ENCODE results near the gene OSBPL10. TPM values are rescaled to one million over a fixed set of nuclear protein-coding genes. Genes with fewer than 3 reads are reported as not detected.
"Not testable (repeated sequence)": the region's sequence is repeated elsewhere in the genome, so short reads cannot be mapped to it uniquely, and the experiment has no call there.

Gene OSBPL10
- total and polyA plus RNA-seq, 8 donors, result 1.8 to 37.7 (median 5.9) TPM

- peaks cover 0 to 21% (median 8%) of the 10 kb centered on the region in 4 donors for H3K9me3 ChIP-seq
- intact Hi-C loops (cut with DNase I; ENCODE audit: low total_unique reads), result no loop called here
- TF ChIP-seq POLR2AphosphoS5 (IDR thresholded peaks at IDR 0.05) (no peak), EP300 (IDR thresholded peaks at IDR 0.05) (no peak), POLR2A (IDR thresholded peaks at IDR 0.05) (no peak)
- TF ChIP-seq, protein P1, sequence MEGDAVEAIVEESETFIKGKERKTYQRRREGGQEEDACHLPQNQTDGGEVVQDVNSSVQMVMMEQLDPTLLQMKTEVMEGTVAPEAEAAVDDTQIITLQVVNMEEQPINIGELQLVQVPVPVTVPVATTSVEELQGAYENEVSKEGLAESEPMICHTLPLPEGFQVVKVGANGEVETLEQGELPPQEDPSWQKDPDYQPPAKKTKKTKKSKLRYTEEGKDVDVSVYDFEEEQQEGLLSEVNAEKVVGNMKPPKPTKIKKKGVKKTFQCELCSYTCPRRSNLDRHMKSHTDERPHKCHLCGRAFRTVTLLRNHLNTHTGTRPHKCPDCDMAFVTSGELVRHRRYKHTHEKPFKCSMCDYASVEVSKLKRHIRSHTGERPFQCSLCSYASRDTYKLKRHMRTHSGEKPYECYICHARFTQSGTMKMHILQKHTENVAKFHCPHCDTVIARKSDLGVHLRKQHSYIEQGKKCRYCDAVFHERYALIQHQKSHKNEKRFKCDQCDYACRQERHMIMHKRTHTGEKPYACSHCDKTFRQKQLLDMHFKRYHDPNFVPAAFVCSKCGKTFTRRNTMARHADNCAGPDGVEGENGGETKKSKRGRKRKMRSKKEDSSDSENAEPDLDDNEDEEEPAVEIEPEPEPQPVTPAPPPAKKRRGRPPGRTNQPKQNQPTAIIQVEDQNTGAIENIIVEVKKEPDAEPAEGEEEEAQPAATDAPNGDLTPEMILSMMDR (IDR thresholded peaks at IDR 0.05), result no peak
- no peak for DNase-seq
- H3K4me1 ChIP-seq, result no peaks in the 10 kb centered on the region
- H3K27me3 ChIP-seq, result no peaks in the 10 kb centered on the region
- no peak overlapping the region for H3K4me3 ChIP-seq
- no peak overlapping the region for H3K27ac ChIP-seq
- 48 to 78% (median 64%) methylated on average over 1 of the region's 1 CpG for WGBS, 5 donors
- no peaks in the 10 kb centered on the region for H3K36me3 ChIP-seq
Observed at GRCh38 chr3:31996195-31996594, 15.1 kb upstream of the OSBPL10 start.

GRCh38 chr3:31995026-31995425 is 14.0 kb upstream of the OSBPL10 start:
- H3K9me3 ChIP-seq, result peaks cover 0 to 32% (median 20%) of the 10 kb centered on the region in 4 donors
- H3K27ac ChIP-seq; intact Hi-C loops (cut with DNase I; ENCODE audit: low total_unique reads); H3K4me1 ChIP-seq; DNase-seq; H3K36me3 ChIP-seq; H3K4me3 ChIP-seq; H3K27me3 ChIP-seq: not testable (repeated sequence)
- WGBS, 5 donors, result 56 to 91% (median 88%) methylated on average over 5 of the region's 5 CpGs

DNA sequence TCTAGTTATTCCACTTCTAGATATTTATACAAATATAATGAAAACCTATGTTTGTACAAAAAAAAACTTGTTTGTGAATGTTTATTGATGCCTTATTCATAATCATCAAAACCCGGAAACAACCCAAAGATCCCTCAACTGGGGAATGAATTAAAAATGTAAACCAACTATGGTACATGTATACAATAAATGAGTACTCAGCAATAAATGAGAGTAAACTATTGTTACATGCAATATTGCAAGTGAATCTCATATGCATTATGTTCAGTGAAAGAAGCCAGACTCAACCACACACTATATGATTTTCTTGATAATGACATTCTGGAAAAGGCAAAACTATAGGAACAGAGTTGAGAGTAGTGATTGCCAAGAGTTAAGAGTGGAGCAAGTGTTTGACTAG is 12.8 kb upstream of the OSBPL10 start:
- no peak overlapping the region for H3K27ac ChIP-seq
- WGBS, 5 donors, result 90 to 99% (median 91%) methylated on average over 1 of the region's 1 CpG
- no peak overlapping the region for H3K4me3 ChIP-seq
- H3K36me3 ChIP-seq, result no peaks in the 10 kb centered on the region
- H3K9me3 ChIP-seq, result peaks cover 0 to 43% (median 30%) of the 10 kb centered on the region in 4 donors
- intact Hi-C loops (cut with DNase I; ENCODE audit: low total_unique reads), result no loop called here
- H3K27me3 ChIP-seq, result no peaks in the 10 kb centered on the region
- no peaks in the 10 kb centered on the region for H3K4me1 ChIP-seq
- no peak for DNase-seq
- TF ChIP-seq POLR2A (IDR thresholded peaks at IDR 0.05), result no peak
- TF ChIP-seq, protein P1 (IDR thresholded peaks at IDR 0.05), result no peak
- TF ChIP-seq EP300 (IDR thresholded peaks at IDR 0.05), result no peak
- TF ChIP-seq POLR2AphosphoS5 (IDR thresholded peaks at IDR 0.05), result no peak

- WGBS, 5 donors, result 81 to 91% (median 86%) methylated on average over 6 of the region's 6 CpGs
- not testable (repeated sequence) for H3K4me3 ChIP-seq
Observed at GRCh38 chr3:31992995-31993394, 11.9 kb upstream of the OSBPL10 start.

DNA sequence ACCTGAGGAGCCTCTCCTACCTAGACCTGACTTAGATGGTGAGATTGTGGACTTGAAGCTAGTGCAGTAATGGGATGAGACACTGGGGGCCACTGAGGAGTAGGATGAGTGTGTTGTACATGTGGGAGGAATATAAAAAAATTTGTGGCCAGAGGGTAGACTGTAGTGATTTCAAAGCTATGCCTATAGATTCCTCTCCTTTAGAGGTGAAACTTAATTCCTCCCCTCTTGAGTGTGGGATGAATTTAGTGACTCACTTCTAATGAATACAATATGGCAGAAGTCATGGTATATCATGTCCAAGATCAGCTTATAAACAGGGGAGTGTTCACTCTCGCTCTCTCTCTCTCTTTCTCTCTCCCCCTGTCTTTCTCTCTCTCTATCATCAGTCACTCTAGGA is 7.2 kb upstream of the OSBPL10 start:
- DNase-seq, result no peak
- intact Hi-C loops (cut with DNase I; ENCODE audit: low total_unique reads), result no loop called here
- Histone ChIP-seq H3K9me3 (peaks cover 0 to 40% (median 29%) of the 10 kb centered on the region in 4 donors), H3K27me3 (no peaks in the 10 kb centered on the region), H3K36me3 (no peaks in the 10 kb centered on the region), H3K27ac (no peak overlapping the region), H3K4me1 (no peaks in the 10 kb centered on the region), H3K4me3 (no peak overlapping the region)
- TF ChIP-seq EP300 (IDR thresholded peaks at IDR 0.05) (no peak), POLR2AphosphoS5 (IDR thresholded peaks at IDR 0.05) (no peak), POLR2A (IDR thresholded peaks at IDR 0.05) (no peak)
- TF ChIP-seq, protein P1 (IDR thresholded peaks at IDR 0.05), result no peak
- 94 to 100% (median 96%) methylated on average over 1 of the region's 1 CpG for WGBS, 5 donors

More at GRCh38 chr3:31992995-31993394, 11.9 kb upstream of the OSBPL10 start:
- H3K4me1 ChIP-seq; intact Hi-C loops (cut with DNase I; ENCODE audit: low total_unique reads); H3K27me3 ChIP-seq; H3K36me3 ChIP-seq; H3K27ac ChIP-seq; DNase-seq: not testable (repeated sequence)
- H3K9me3 ChIP-seq, result peaks cover 0 to 52% (median 35%) of the 10 kb centered on the region in 4 donors

All from stomach (tissue), 9 donors.